Fibroblast of lung (primary cell): ENCODE measurements around the gene PRRC2A. TPM values are rescaled to one million over a fixed set of nuclear protein-coding genes. Genes with fewer than 3 reads are reported as not detected.

Experiments
- DNase-seq, 2 donors: peaks; one replicate each; pipeline versions ENCODE4 v3.0.0 to v3.0.0-alpha.2; 2010; ENCODE audit warnings: low read depth in 2 of 2
- H2AFZ ChIP-seq: 2 replicates; pipeline ENCODE4 v1.5.1; 2012; ENCODE audit warnings: low read length, control low read depth, inconsistent platforms
- H3K27ac ChIP-seq: 2 replicates; pipeline ENCODE4 v1.5.1; 2011; ENCODE audit warnings: low read length, control low read depth; ENCODE audit not compliant: insufficient read depth
- H3K27me3 ChIP-seq: 2 replicates; pipeline ENCODE4 v1.5.1; 2011; ENCODE audit warnings: mild to moderate bottlenecking, low read length; ENCODE audit not compliant: control insufficient read depth, insufficient read depth
- H3K36me3 ChIP-seq: 2 replicates; pipeline ENCODE4 v1.5.1; 2011; ENCODE audit warnings: low read length; ENCODE audit not compliant: control insufficient read depth, insufficient read depth
- H3K4me1 ChIP-seq: 2 replicates; pipeline ENCODE4 v1.5.1; 2011; ENCODE audit warnings: low read length; ENCODE audit not compliant: control insufficient read depth, insufficient read depth; ENCODE audit errors: extremely low read depth
- H3K4me2 ChIP-seq: 2 replicates; pipeline ENCODE4 v1.5.1; 2011; ENCODE audit warnings: low read length, control low read depth; ENCODE audit not compliant: insufficient read depth; ENCODE audit errors: extremely low read depth
- H3K4me3 ChIP-seq, 4 experiments: fragments of 200-600 bp in 1 of 4; sonication (generic) in 1 of 4; replicated peaks in 1 of 4; 2 replicates each; pipeline ENCODE4 v1.5.1; 2011 to 2016; ENCODE audit warnings: low read length in 4 of 4, low read depth in 3 of 4, mild to moderate bottlenecking in 3 of 4, control low read depth in 2 of 4, inconsistent platforms in 1 of 4, mixed read lengths in 1 of 4; ENCODE audit not compliant: insufficient read depth in 1 of 4; ENCODE audit errors: control extremely low read depth in 1 of 4
- H3K79me2 ChIP-seq: 2 replicates; pipeline ENCODE4 v1.5.1; 2012; ENCODE audit warnings: mild to moderate bottlenecking, low read length, inconsistent platforms; ENCODE audit not compliant: control insufficient read depth, insufficient read depth
- H3K9ac ChIP-seq: 2 replicates; pipeline ENCODE4 v1.5.1; 2011; ENCODE audit warnings: mild to moderate bottlenecking, low read length, control low read depth; ENCODE audit not compliant: insufficient read depth
- H3K9me3 ChIP-seq: 2 replicates; pipeline ENCODE4 v1.5.1; 2012; ENCODE audit warnings: low read depth, low read length; ENCODE audit not compliant: control insufficient read depth, insufficient read depth
- H4K20me1 ChIP-seq: 2 replicates; pipeline ENCODE4 v1.5.1; 2011; ENCODE audit warnings: low read length; ENCODE audit not compliant: control insufficient read depth, insufficient read depth; ENCODE audit errors: extremely low read depth
- CTCF ChIP-seq, 2 donors: IDR thresholded peaks in 1 of 2; conservative IDR thresholded peaks in 1 of 2; 1 replicate in 1 of 2; 2 replicates in 1 of 2; pipeline ENCODE4 v1.5.1; 2011 to 2012; ENCODE audit warnings: low read length in 2 of 2, control low read depth in 1 of 2, inconsistent platforms in 1 of 2, low read depth in 1 of 2, mild to moderate bottlenecking in 1 of 2
- EZH2 ChIP-seq: IDR thresholded peaks from 2 replicates; pipeline ENCODE4 v1.5.1; 2012; ENCODE audit warnings: low read length, control low read depth, mild to moderate bottlenecking; ENCODE audit errors: missing control alignments
- polyA plus RNA-seq, 2 donors: library from polyadenylated mRNA; depleted of rRNA in 1 of 2; stranded (reverse) in 1 of 2; unstranded in 1 of 2; fragments of >200 nt; gene quantifications; 2 replicates each; pipeline ENCODE4 v1.2.1, GENCODE V29; 2011 to 2012; ENCODE audit warnings: missing spikeins in 1 of 2
- total RNA-seq: library from RNA; depleted of rRNA; stranded (reverse); fragments of >200 nt; gene quantifications from 2 replicates; pipeline ENCODE4 v1.2.1, GENCODE V29; 2014

PRRC2A gene
- total and polyA plus RNA-seq, 2 donors (not counting 1 experiment from before 2014, with no cell fraction given) = 26.9 to 46.6 TPM

GRCh38 chr6:31597006-31597405, 23.5 kb upstream of the PRRC2A start:
- H3K79me2 ChIP-seq = no peaks in the 10 kb centered on the region
- no peaks in the 10 kb centered on the region for H3K4me1 ChIP-seq
- peak; percentile 3 to 23 for DNase-seq
- no peaks in the 10 kb centered on the region for H4K20me1 ChIP-seq
- H3K36me3 ChIP-seq = no peaks in the 10 kb centered on the region
- no peak overlapping the region for H3K4me3 ChIP-seq
- no peak for TF ChIP-seq EZH2
- TF ChIP-seq CTCF (conservative IDR thresholded peaks at IDR 0.05 in 1 of 2, IDR thresholded peaks at IDR 0.05 in 1 of 2; ENCODE audit: low read depth in 1 of 2, low read length in 2 of 2) = peak; percentile 14 to 49
- no peak overlapping the region for H2AFZ ChIP-seq
- no peak overlapping the region for H3K9ac ChIP-seq
- no peak overlapping the region for H3K4me2 ChIP-seq
- no peaks in the 10 kb centered on the region for H3K27me3 ChIP-seq
- no peaks in the 10 kb centered on the region for H3K9me3 ChIP-seq
- no peak overlapping the region for H3K27ac ChIP-seq

GRCh38 chr6:31607317-31607716, 13.2 kb upstream of the PRRC2A start:
- Histone ChIP-seq H3K36me3 (no peaks in the 10 kb centered on the region), H3K4me2 (no peak overlapping the region), H4K20me1 (no peaks in the 10 kb centered on the region), H3K27ac (no peak overlapping the region), H3K4me1 (no peaks in the 10 kb centered on the region), H2AFZ (no peak overlapping the region), H3K27me3 (no peaks in the 10 kb centered on the region), H3K79me2 (no peaks in the 10 kb centered on the region), H3K9me3 (no peaks in the 10 kb centered on the region), H3K9ac (no peak overlapping the region), H3K4me3 (no peak overlapping the region)
- no peak for TF ChIP-seq EZH2
- TF ChIP-seq CTCF (conservative IDR thresholded peaks at IDR 0.05 in 1 of 2, IDR thresholded peaks at IDR 0.05 in 1 of 2; ENCODE audit: low read depth in 1 of 2, low read length in 2 of 2) = no peak
- DNase-seq = no peak

- no peak for DNase-seq
These were observed 10.8 kb upstream of the PRRC2A start for GRCh38 chr6:31609519-31610406.

More at GRCh38 chr6:31609519-31610406, 10.8 kb upstream of the PRRC2A start:
- no peaks in the 10 kb centered on the region for H4K20me1 ChIP-seq
- peaks cover 3% of the 10 kb centered on the region for H3K27me3 ChIP-seq
- no peak overlapping the region for H3K9ac ChIP-seq
- no peak overlapping the region for H3K4me2 ChIP-seq
- no peak overlapping the region for H3K27ac ChIP-seq
- no peaks in the 10 kb centered on the region for H3K36me3 ChIP-seq
- no peaks in the 10 kb centered on the region for H3K79me2 ChIP-seq
- no peaks in the 10 kb centered on the region for H3K4me1 ChIP-seq
- no peak overlapping the region for H3K4me3 ChIP-seq
- H2AFZ ChIP-seq = no peak overlapping the region
- H3K9me3 ChIP-seq = no peaks in the 10 kb centered on the region
- TF ChIP-seq CTCF (conservative IDR thresholded peaks at IDR 0.05 in 1 of 2, IDR thresholded peaks at IDR 0.05 in 1 of 2; ENCODE audit: low read depth in 1 of 2, low read length in 2 of 2) = no peak
- no peak for TF ChIP-seq EZH2
